Measurements from ENCODE around the gene MAP2K6.

The MAP2K6 gene

DNA sequence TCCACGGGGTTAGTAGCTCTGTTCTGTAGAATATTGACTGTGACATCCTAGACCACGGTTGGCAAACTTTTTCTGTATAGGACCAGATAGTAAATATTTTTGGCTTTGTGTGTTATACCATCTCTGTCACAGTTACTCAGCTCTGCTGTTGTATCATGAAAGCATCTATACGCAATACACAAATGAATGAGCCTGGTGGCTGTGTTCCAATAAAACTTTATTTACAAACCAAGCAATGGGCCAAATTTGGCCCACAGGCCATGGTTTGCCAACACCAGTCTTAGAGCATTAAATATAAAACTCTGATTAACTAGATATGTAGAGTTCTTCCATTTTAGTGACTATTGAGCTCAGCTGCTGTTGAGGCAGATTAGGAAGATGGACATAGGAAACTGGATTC is 132.7 kb downstream of the MAP2K6 start:
- Histone ChIP-seq H3K4me1 (ENCODE audit: control insufficient read depth in 1 of 2, insufficient read depth in 2 of 2, low read length in 2 of 2) (no peaks in the 10 kb centered on the region), H3K36me3 (ENCODE audit: control insufficient read depth in 1 of 2, insufficient read depth in 2 of 2, low read length in 2 of 2) (peaks cover 3 to 5% of the 10 kb centered on the region in 2 donors), H3K9me3 (ENCODE audit: control insufficient read depth in 1 of 2, low read length in 2 of 2) (no peaks in the 10 kb centered on the region), H3K27ac (ENCODE audit: low read depth, low read length) (no peak overlapping the region), H3K4me3 (ENCODE audit: low read depth in 1 of 2, low read length in 2 of 2) (no peak overlapping the region), H3K9ac (ENCODE audit: low read depth in 1 of 2, low read length in 2 of 2) (no peak overlapping the region), H3K27me3 (ENCODE audit: control insufficient read depth in 1 of 2, insufficient read depth in 2 of 2, low read length in 2 of 2) (no peaks in the 10 kb centered on the region)

DNA sequence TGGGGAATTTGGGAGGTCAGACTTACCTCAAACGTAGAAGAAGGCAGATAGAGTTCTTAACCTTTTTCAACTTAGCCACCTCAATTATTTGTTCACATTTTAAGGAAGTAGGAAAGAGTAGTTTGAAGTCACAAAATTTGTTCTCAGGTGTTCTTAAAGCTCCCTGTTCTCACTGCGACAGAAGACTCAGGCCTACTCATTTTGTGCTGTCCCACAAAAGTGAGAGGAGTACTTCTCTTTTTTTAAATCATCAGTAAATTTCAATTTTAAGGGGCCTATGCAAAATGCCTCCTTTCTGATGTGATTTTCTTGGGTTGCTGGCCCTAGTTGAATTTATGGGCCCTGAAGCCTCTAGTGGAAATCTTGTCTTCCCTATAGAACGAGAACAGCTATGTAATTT is 133.4 kb downstream of the MAP2K6 start:
- no peak overlapping the region for H3K9ac ChIP-seq (ENCODE audit: low read depth in 1 of 2, low read length in 2 of 2)
- H3K27me3 ChIP-seq (ENCODE audit: control insufficient read depth in 1 of 2, insufficient read depth in 2 of 2, low read length in 2 of 2): no peaks in the 10 kb centered on the region
- no peak overlapping the region for H3K4me3 ChIP-seq (ENCODE audit: low read depth in 1 of 2, low read length in 2 of 2)
- H3K9me3 ChIP-seq (ENCODE audit: control insufficient read depth in 1 of 2, low read length in 2 of 2): no peaks in the 10 kb centered on the region
- H3K27ac ChIP-seq (ENCODE audit: low read depth, low read length): no peak overlapping the region
- peaks cover 0 to 3% of the 10 kb centered on the region in 2 donors for H3K36me3 ChIP-seq (ENCODE audit: control insufficient read depth in 1 of 2, insufficient read depth in 2 of 2, low read length in 2 of 2)
- H3K4me1 ChIP-seq (ENCODE audit: control insufficient read depth in 1 of 2, insufficient read depth in 2 of 2, low read length in 2 of 2): no peaks in the 10 kb centered on the region

DNA sequence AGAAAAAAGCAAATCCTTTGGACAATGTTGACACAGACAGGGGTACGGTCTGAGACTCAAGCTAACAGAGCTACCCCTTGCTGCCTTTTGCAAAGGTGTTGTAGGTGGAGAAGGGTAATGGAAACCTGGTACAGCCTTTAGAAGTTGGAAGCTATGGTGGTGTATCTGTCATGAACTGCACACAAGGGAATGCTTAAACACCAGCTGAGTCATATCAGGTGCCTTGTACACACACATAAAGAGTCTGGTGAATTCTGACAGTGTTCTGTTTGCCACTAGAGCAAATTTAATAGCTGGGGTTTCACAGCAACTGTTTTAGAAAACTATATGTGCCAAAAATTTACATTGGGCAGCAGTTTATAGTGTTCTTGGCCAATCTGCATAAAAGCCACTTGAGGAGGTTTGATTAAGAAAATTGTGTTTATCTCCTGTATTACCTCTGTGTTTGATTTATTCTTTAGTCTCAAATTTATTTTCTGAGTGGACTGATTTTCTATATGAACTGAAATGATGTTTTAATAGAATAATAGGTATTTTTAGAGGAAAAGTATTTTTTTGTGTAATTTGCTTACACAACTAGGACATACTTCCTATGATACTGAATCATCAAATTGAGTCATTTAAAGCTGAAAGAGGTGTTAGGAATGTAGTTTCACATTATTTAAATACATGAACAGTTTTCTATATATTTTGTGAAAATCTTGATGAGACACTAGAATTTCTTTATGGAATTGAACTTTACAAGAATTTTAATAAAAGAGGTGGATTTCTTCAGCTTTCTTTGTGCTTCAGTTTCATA is 136.9 kb downstream of the MAP2K6 start:
- Histone ChIP-seq H3K27me3 (ENCODE audit: control insufficient read depth in 1 of 2, insufficient read depth in 2 of 2, low read length in 2 of 2) (no peaks in the 10 kb centered on the region), H3K4me1 (ENCODE audit: control insufficient read depth in 1 of 2, insufficient read depth in 2 of 2, low read length in 2 of 2) (no peaks in the 10 kb centered on the region), H3K36me3 (ENCODE audit: control insufficient read depth in 1 of 2, insufficient read depth in 2 of 2, low read length in 2 of 2) (peaks cover 0 to 3% of the 10 kb centered on the region in 2 donors), H3K4me3 (ENCODE audit: low read depth in 1 of 2, low read length in 2 of 2) (no peak overlapping the region), H3K27ac (ENCODE audit: low read depth, low read length) (no peak overlapping the region), H3K9ac (ENCODE audit: low read depth in 1 of 2, low read length in 2 of 2) (no peak overlapping the region), H3K9me3 (ENCODE audit: control insufficient read depth in 1 of 2, low read length in 2 of 2) (no peaks in the 10 kb centered on the region)

DNA sequence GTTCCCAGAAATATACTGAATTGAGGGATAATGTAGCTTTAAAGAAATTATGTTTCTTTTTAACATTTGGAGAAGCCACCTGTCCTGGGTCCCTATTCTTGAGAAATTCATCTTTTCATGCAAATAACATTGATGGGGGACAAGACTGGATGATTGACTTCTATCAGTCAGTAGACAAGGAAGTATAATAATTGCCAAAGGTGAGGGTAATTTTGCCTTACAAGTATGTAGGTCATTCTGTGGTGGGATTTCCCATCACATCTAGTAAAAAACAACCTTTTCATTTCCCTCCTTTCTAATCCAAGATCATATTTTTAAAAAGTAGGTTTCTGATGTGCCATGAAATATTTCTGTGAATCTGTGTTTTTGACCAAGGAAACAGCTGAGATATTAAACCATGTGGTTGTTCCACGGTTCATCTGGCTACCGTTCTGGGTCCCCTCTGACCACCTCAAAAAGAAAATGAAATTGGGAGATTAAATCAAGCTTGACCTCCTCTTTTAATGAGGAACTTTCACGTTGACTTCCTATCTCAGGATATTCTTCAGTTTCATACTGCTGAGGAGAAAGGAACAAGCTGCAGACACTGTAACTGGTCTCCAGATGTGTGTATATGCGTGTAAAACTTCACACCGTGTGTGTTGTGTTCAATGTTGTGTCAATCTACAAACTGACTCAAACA is 138.6 kb downstream of the MAP2K6 start:
- H3K4me3 ChIP-seq (ENCODE audit: low read depth in 1 of 2, low read length in 2 of 2): no peak overlapping the region
- no peaks in the 10 kb centered on the region for H3K4me1 ChIP-seq (ENCODE audit: control insufficient read depth in 1 of 2, insufficient read depth in 2 of 2, low read length in 2 of 2)
- H3K9ac ChIP-seq (ENCODE audit: low read depth in 1 of 2, low read length in 2 of 2): no peak overlapping the region
- no peaks in the 10 kb centered on the region for H3K9me3 ChIP-seq (ENCODE audit: control insufficient read depth in 1 of 2, low read length in 2 of 2)
- H3K36me3 ChIP-seq (ENCODE audit: control insufficient read depth in 1 of 2, insufficient read depth in 2 of 2, low read length in 2 of 2): peaks cover 0 to 3% of the 10 kb centered on the region in 2 donors
- H3K27me3 ChIP-seq (ENCODE audit: control insufficient read depth in 1 of 2, insufficient read depth in 2 of 2, low read length in 2 of 2): no peaks in the 10 kb centered on the region
- H3K27ac ChIP-seq (ENCODE audit: low read depth, low read length): no peak overlapping the region

DNA sequence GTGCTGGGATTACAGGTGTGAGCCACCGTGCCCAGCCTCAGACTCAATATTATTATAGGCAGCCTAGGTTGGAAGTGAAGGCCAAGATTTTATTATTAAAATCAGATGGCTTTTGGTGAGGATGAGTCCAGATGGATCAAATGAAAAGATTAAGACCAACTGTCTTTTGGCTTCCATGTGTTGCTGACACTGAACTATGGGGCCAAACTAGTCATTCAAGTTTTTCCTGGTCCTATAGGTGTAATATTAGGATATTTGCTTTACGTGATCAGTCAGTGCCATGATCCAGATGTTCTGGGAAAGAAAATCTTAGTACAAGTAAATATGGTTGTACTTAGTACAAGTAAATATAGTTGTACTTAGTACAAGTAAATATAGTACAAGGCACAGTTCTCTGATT is 140.6 kb downstream of the MAP2K6 start:
- Histone ChIP-seq H3K27me3 (ENCODE audit: control insufficient read depth in 1 of 2, insufficient read depth in 2 of 2, low read length in 2 of 2) (no peaks in the 10 kb centered on the region), H3K36me3 (ENCODE audit: control insufficient read depth in 1 of 2, insufficient read depth in 2 of 2, low read length in 2 of 2) (peaks cover 0 to 3% of the 10 kb centered on the region in 2 donors), H3K9ac (ENCODE audit: low read depth in 1 of 2, low read length in 2 of 2) (no peak overlapping the region)

DNA sequence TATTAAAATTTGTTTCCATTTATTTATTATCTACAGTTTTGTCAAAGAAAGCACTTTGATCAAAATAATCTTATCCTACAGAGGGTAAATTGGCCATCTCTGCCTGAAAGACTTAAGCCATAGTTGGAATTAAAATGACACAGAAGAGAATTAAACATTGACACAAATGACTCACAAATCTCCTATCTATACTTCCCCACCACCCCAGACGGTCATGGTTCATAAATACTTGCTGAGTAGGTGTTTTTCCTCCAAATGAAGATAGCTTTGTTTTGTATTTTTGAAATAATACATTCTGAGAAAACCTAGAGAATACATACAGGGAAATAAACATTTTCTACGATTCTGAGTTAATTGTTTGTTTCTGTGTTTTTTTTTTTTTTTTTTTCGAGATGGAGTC is 142.8 kb downstream of the MAP2K6 start:
- H3K9me3 ChIP-seq (ENCODE audit: control insufficient read depth in 1 of 2, low read length in 2 of 2): no peaks in the 10 kb centered on the region
- no peak overlapping the region for H3K9ac ChIP-seq (ENCODE audit: low read depth in 1 of 2, low read length in 2 of 2)
- no peaks in the 10 kb centered on the region for H3K27me3 ChIP-seq (ENCODE audit: control insufficient read depth in 1 of 2, insufficient read depth in 2 of 2, low read length in 2 of 2)
- H3K36me3 ChIP-seq (ENCODE audit: control insufficient read depth in 1 of 2, insufficient read depth in 2 of 2, low read length in 2 of 2): no peaks in the 10 kb centered on the region
- no peak overlapping the region for H3K4me3 ChIP-seq (ENCODE audit: low read depth in 1 of 2, low read length in 2 of 2)
- no peaks in the 10 kb centered on the region for H3K4me1 ChIP-seq (ENCODE audit: control insufficient read depth in 1 of 2, insufficient read depth in 2 of 2, low read length in 2 of 2)
- H3K27ac ChIP-seq (ENCODE audit: low read depth, low read length): no peak overlapping the region

More for the DNA sequence above, 140.6 kb downstream of the MAP2K6 start:
- no peaks in the 10 kb centered on the region for H3K9me3 ChIP-seq (ENCODE audit: control insufficient read depth in 1 of 2, low read length in 2 of 2)
- H3K4me1 ChIP-seq (ENCODE audit: control insufficient read depth in 1 of 2, insufficient read depth in 2 of 2, low read length in 2 of 2): no peaks in the 10 kb centered on the region
- H3K27ac ChIP-seq (ENCODE audit: low read depth, low read length): no peak overlapping the region
- H3K4me3 ChIP-seq (ENCODE audit: low read depth in 1 of 2, low read length in 2 of 2): no peak overlapping the region

DNA sequence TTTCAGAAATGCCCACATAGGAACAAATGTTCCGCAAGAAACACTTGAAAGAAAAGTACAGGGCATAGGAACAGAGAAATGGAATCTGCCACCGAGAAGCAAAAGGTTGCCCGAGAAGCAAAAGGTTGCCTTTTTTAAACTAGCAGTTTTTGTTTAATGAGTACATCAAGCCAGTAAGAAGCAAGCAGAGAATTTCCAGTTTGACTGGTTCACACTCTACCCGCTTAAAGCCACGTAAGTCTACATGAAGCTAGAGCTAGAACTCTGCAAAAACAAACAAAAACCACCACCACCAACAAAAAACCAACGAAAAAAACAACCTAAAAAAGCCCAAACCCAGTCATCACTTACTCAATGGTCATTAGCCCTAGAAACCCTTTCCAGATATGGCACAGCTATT is 144.3 kb downstream of the MAP2K6 start:
- H3K36me3 ChIP-seq (ENCODE audit: control insufficient read depth in 1 of 2, insufficient read depth in 2 of 2, low read length in 2 of 2): no peaks in the 10 kb centered on the region
- no peak overlapping the region for H3K27ac ChIP-seq (ENCODE audit: low read depth, low read length)
- H3K4me3 ChIP-seq (ENCODE audit: low read depth in 1 of 2, low read length in 2 of 2): no peak overlapping the region
- no peaks in the 10 kb centered on the region for H3K4me1 ChIP-seq (ENCODE audit: control insufficient read depth in 1 of 2, insufficient read depth in 2 of 2, low read length in 2 of 2)
- H3K9ac ChIP-seq (ENCODE audit: low read depth in 1 of 2, low read length in 2 of 2): no peak overlapping the region
- H3K9me3 ChIP-seq (ENCODE audit: control insufficient read depth in 1 of 2, low read length in 2 of 2): no peaks in the 10 kb centered on the region
- H3K27me3 ChIP-seq (ENCODE audit: control insufficient read depth in 1 of 2, insufficient read depth in 2 of 2, low read length in 2 of 2): no peaks in the 10 kb centered on the region

DNA sequence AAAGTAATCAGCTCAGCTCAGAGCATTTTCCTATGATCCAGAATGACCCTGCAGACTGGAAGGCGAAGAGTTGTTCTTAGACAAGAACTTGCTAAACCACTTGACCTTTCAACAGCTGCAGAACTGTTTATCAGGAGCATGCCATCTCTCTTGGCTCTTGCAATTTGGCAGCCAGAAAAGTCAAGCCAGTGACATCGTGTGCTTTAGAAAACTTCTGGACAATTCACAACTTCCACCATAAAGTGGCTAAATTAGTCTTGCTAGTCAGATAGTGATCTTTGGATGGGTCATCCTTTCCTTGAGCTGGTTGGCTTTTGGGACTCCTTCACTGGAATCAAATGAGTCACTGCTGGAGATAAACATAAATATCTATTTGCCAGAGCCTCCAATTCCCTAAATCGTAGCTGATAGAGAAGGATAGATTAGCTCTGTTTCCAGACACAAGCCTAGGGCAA is 146.5 kb downstream of the MAP2K6 start:
- Histone ChIP-seq H3K9me3 (ENCODE audit: control insufficient read depth in 1 of 2, low read length in 2 of 2) (no peaks in the 10 kb centered on the region), H3K9ac (ENCODE audit: low read depth in 1 of 2, low read length in 2 of 2) (no peak overlapping the region), H3K27ac (ENCODE audit: low read depth, low read length) (no peak overlapping the region), H3K4me1 (ENCODE audit: control insufficient read depth in 1 of 2, insufficient read depth in 2 of 2, low read length in 2 of 2) (no peaks in the 10 kb centered on the region), H3K4me3 (ENCODE audit: low read depth in 1 of 2, low read length in 2 of 2) (no peak overlapping the region), H3K36me3 (ENCODE audit: control insufficient read depth in 1 of 2, insufficient read depth in 2 of 2, low read length in 2 of 2) (no peaks in the 10 kb centered on the region), H3K27me3 (ENCODE audit: control insufficient read depth in 1 of 2, insufficient read depth in 2 of 2, low read length in 2 of 2) (no peaks in the 10 kb centered on the region)

DNA sequence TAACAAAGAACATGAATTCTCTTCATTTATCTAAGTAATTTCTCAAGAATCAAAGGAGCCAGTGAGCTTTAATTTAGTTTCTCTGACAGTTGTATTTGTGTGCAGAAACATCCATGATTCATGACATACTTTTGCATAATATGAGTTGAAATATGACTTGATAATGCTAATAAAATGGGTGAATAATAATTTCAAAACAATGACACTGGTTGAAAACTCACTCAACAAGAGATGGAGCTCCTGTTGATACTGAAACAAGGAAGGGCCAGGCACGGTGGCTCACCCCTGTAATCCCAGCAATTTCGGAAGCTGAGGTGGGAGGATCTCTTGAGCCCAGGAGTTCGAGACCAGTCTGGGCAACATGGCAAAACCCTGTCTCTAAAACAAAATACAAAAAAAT is 147.0 kb downstream of the MAP2K6 start:
- Histone ChIP-seq H3K27me3 (ENCODE audit: control insufficient read depth in 1 of 2, insufficient read depth in 2 of 2, low read length in 2 of 2) (no peaks in the 10 kb centered on the region), H3K9ac (ENCODE audit: low read depth in 1 of 2, low read length in 2 of 2) (no peak overlapping the region), H3K36me3 (ENCODE audit: control insufficient read depth in 1 of 2, insufficient read depth in 2 of 2, low read length in 2 of 2) (no peaks in the 10 kb centered on the region), H3K9me3 (ENCODE audit: control insufficient read depth in 1 of 2, low read length in 2 of 2) (no peaks in the 10 kb centered on the region), H3K27ac (ENCODE audit: low read depth, low read length) (no peak overlapping the region), H3K4me3 (ENCODE audit: low read depth in 1 of 2, low read length in 2 of 2) (no peak overlapping the region), H3K4me1 (ENCODE audit: control insufficient read depth in 1 of 2, insufficient read depth in 2 of 2, low read length in 2 of 2) (no peaks in the 10 kb centered on the region)

DNA sequence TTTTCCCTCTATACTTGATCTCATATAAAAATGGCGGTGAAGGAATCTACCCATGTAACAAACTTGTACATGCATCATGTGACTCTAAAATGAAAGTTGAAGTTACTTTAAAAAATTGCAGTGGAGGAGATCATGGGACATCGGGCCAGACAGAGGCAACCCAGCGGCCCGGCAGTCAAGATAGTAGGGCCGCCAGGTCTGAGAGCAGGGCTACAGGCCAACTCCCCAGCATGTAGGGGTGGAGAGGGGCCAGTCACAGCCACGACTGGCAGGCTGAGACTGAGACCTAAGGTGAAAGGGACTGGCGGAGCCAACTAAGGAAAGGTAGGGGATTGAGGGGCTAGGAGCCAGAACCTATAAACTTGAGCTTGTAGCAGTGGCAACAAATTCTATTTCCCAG is 150.9 kb downstream of the MAP2K6 start:
- Histone ChIP-seq H3K9ac (ENCODE audit: low read depth in 1 of 2, low read length in 2 of 2) (no peak overlapping the region), H3K27me3 (ENCODE audit: control insufficient read depth in 1 of 2, insufficient read depth in 2 of 2, low read length in 2 of 2) (no peaks in the 10 kb centered on the region), H3K4me1 (ENCODE audit: control insufficient read depth in 1 of 2, insufficient read depth in 2 of 2, low read length in 2 of 2) (no peaks in the 10 kb centered on the region), H3K27ac (ENCODE audit: low read depth, low read length) (no peak overlapping the region), H3K36me3 (ENCODE audit: control insufficient read depth in 1 of 2, insufficient read depth in 2 of 2, low read length in 2 of 2) (no peaks in the 10 kb centered on the region), H3K4me3 (ENCODE audit: low read depth in 1 of 2, low read length in 2 of 2) (no peak overlapping the region), H3K9me3 (ENCODE audit: control insufficient read depth in 1 of 2, low read length in 2 of 2) (no peaks in the 10 kb centered on the region)

Measured in duodenal mucosa (tissue), 2 donors.